ENCODE results near the gene METTL27. TPM values are rescaled to one million over a fixed set of nuclear protein-coding genes. Genes with fewer than 3 reads are reported as not detected.

Gene METTL27
- 6.3 TPM in 1 of 2 replicates, not detected in the other for total RNA-seq

GRCh38 chr7:73842067-73842976 lies at the start of gene METTL27:
METTL27 (minus strand) TSS chr7:73842516; CDS start chr7:73842140, 376 bp downstream.

GRCh38 chr7:73860859-73861258 lies 18.5 kb upstream of the METTL27 start, which contains the start of gene TMEM270:
TMEM270 (plus strand) TSS chr7:73861159; CDS start chr7:73861195, 36 bp downstream.

GRCh38 chr7:73830681-73831583 lies 11.4 kb downstream of the METTL27 start, which contains the start of gene CLDN4:
CLDN4 (plus strand) TSS chr7:73830996; CDS start chr7:73831202, 206 bp downstream.

Other genes starting within 250 kb of the METTL27 start
- not detected in 2 replicates for gene MLXIPL, start 218.0 kb downstream of the METTL27 start, total RNA-seq
- gene VPS37D, start 174.7 kb downstream of the METTL27 start, total RNA-seq, result 2.6 and 7.2 TPM in 2 replicates
- gene DNAJC30, start 159.1 kb downstream of the METTL27 start, total RNA-seq, result 0.72 and 1.1 TPM in 2 replicates
- 40.7 and 44.5 TPM in 2 replicates for gene BUD23, start 158.9 kb downstream of the METTL27 start, total RNA-seq
- 6.7 and 8.1 TPM in 2 replicates for gene STX1A, start 122.8 kb downstream of the METTL27 start, total RNA-seq
- gene ABHD11, start 103.7 kb downstream of the METTL27 start, total RNA-seq, result 3.8 and 29.6 TPM in 2 replicates
- 2.7 TPM in 1 of 2 replicates, not detected in the other for gene CLDN3, start 72.2 kb downstream of the METTL27 start, total RNA-seq
- gene CLDN4, start 11.5 kb downstream of the METTL27 start, total RNA-seq, result 60.3 and 251 TPM in 2 replicates
- gene TMEM270, start 18.6 kb upstream of the METTL27 start, total RNA-seq, result not detected in 2 replicates
- not detected in 2 replicates for gene ELN, start 185.7 kb upstream of the METTL27 start, total RNA-seq
- gene LIMK1, start 241.3 kb upstream of the METTL27 start, total RNA-seq, result 11.9 and 27.0 TPM in 2 replicates